Stimulated activated CD8-positive, alpha-beta memory T cell treated with anti-CD3 and anti-CD28 coated beads, Interleukin-15, amount 100 ng/mL, for 24 hours (primary cell): ENCODE results near the gene JSRP1.

Experiments used
- DNase-seq: peaks from one replicate; pipeline ENCODE4 v3.0.0-alpha.2; 2020; ENCODE audit warnings: low read depth

The JSRP1 gene

GRCh38 chr19:2266183-2266993, 10.2 kb upstream of the JSRP1 start:
- no peak for DNase-seq

DNA sequence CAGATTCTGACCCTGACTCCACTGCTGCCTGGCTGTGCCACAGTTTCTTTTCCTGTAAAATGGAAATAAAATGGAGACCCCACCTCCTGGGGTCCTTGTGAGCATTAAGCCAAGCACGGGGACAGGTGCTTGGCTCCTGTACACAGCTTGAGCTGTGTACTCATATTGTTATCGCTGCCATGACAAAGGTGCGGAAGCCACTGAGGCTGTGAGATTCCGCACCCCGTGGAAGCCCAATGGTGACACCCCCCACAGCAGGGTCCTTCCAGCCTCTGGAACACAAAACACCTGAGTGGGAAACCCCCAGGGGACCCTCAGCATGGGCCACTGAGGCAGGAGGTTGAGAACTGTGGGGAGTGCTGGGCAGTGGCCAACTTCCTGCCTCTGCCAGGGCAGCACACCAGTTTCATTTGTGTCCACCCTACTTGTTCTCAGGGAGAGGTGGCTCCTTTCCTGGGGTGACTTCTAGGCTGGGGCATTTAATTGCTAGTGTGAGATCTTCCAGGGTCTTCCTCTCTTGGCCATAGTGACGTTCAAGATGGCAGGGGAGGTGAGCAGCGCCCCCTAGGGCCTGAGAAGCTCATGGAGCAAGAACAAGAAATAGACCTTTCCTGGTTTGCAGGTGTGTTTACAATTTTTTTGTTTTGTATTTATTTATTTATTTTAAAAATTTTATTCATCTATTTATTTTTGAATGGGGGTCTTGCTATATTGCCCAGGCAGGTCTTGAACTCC, 5.4 kb upstream of the JSRP1 start:
- DNase-seq: no peak

DNA sequence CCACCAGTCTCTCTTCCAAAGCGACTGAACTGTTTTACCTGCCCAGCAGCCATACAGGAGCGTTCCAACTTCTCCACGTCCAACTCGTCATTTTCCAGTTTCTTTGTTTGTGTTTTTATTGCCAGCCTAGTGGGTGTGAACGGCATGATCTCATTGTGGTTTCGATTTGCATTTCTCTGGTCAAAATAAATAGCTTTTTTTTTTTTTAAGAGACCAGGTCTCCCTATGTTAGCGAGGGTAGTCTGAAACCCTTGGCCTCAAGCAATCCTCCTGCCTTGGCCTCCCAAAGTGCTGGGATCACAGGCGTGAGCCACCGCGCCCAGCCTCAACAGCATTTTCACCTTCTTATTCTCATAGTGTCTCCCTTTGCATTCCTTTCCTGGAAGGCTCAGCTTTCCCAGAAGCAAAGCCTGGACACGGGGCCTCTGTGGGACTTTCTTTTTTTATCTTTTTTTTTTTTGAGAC, 4.2 kb upstream of the JSRP1 start:
- DNase-seq: no peak

DNA sequence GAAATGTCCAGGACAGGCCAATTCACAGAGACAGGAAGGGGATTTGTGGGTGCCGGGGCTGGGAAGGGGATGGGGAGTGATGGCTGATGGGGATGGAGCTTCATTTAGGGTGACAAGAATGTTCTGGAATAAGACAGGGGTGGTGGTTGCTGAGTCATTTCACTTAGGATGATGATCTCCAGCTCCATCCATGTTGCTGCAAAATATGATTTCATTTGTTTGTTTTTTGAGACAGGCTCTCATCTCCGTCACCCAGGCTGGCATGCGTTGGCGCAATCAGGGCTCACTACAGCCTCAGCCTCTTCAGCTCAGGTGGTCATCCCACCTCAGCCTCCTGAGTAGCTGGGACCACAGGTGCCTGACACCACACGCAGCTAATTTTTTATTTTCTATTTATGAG, 3.1 kb upstream of the JSRP1 start:
- no peak for DNase-seq

- no peak for DNase-seq
These were observed 938 bp downstream of the JSRP1 start for GRCh38 chr19:2255112-2255845.

- no peak for DNase-seq
These were observed 1.9 kb downstream of the JSRP1 start for GRCh38 chr19:2254064-2254872.

GRCh38 chr19:2253106-2254063, 2.8 kb downstream of the JSRP1 start:
- no peak for DNase-seq

DNA sequence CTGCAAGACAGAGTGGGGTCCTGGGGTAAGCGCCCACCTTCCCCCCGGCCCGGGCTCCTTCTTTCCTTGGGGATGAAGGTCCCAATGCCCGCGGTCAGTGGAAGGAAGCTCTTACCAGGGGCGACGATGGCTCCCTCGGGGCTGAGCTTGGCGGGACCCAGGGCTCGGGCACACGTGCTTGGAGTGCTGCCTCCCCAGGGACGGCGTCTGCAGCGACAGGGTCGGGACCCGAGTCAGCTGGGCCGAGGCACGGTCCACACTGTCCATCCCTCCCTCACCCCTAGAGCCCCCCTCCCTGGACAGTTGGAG, 3.5 kb downstream of the JSRP1 start:
- no peak for DNase-seq

DNA sequence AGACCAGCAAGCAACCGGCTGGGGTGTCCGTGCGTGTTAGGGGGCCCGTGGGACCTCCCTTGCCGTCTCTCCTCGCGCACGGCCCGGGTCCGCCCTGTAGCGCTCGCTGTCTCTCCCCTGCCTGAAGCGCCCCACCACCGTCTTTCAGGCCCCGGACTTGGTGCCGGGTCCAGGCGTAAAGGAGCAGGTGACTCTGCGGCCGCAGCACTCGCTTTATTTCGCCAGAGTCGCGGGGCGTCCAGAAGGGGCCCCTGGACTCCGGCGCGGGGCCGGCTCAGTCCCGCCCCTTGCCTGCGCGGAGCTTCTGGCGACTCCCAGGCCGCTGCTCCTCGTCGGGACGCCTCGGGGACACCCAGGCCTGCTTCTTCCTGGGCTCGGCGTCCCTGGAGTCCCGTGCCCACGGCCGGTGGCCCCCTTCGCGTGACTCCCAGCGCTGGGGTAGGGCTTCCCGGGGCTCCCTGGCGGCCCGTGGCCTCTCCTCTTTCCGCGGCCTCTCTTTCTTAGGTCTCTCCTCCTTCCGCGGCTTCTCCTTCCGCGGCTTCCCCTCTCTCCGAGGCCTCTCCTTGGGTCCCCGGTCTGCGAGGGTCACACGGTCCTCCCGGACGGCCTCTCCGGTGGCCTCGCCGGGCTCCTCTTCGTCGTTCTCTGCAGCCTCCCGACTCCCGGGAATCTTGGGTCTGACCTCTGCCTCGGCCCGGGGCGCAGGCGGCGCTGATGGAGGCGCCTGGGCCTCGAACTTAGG, 4.0 kb downstream of the JSRP1 start:
- no peak for DNase-seq

GRCh38 chr19:2251106-2252054, 4.8 kb downstream of the JSRP1 start:
- no peak for DNase-seq

- DNase-seq: no peak
These were observed 5.5 kb downstream of the JSRP1 start for GRCh38 chr19:2250766-2251105.

DNA sequence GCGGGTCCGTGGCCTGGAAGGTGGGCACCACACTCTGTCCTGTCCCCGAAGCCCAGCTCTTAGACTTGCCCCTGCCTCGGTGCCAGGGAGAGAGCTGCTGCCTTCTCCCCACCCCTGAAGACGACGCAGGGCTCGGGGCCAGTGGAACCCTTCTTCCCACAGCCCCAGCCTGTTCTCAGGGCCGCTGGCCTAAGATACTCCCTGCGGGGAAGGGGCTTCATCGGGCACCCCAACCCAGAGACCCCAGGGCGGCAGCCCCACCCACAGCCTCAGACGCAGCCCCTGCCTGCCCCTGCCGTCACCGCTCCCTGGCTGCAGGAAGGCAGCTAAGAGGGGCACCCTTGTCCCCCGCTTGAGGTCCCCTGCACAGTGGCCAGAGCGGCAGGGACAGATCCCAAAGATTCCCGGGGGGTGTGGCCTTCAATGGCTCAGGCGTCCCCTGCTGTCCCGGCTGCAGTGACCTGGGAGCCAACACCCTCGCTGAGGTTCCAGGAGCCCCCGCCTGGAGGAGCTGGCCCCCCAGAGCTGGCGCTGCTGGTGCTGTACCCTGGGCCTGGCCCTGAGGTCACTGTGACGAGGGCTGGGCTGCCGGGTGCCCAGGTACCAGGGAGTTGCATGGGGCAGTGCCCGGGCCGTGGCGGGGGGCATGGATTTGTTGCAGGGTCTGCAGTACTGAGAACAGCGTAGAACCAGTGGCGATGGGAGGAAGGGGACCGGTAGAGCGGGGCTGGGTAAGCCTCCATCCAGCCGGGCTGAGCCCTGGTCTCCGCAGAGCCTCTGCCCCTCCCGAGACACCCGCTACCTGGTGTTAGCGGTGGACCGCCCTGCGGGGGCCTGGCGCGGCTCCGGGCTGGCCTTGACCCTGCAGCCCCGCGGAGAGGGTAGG, 6.1 kb downstream of the JSRP1 start:
- no peak for DNase-seq

DNA sequence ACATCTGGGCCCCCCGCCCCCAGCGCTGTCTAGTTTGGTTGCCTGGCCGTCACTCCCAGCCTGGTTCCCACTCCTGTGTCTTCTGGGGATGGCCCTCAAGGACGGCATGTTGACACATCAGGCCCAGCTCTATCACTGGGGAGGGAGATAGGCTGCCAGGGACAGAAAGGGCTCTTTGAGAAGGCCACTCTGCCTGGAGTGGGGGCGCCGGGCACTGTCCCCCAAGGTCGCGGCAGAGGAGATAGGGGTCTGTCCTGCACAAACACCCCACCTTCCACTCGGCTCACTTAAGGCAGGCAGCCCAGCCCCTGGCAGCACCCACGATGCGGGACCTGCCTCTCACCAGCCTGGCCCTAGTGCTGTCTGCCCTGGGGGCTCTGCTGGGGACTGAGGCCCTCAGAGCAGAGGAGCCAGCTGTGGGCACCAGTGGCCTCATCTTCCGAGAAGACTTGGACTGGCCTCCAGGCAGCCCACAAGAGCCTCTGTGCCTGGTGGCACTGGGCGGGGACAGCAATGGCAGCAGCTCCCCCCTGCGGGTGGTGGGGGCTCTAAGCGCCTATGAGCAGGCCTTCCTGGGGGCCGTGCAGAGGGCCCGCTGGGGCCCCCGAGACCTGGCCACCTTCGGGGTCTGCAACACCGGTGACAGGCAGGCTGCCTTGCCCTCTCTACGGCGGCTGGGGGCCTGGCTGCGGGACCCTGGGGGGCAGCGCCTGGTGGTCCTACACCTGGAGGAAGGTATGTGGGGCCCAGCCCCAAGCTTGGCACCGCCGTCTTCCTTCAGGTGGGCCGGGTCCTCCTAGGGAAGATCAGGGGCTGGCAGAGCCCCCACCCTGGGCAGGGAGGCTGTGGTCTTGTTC, 7.0 kb downstream of the JSRP1 start, which contains the start of gene AMH:
TSS of gene AMH (plus strand) at position 314 of the 857 bp plus-strand sequence. CDS start at position 324, 10 bp downstream.
- no peak for DNase-seq

- DNase-seq: no peak
These were observed 7.8 kb downstream of the JSRP1 start for GRCh38 chr19:2248136-2249009.

DNA sequence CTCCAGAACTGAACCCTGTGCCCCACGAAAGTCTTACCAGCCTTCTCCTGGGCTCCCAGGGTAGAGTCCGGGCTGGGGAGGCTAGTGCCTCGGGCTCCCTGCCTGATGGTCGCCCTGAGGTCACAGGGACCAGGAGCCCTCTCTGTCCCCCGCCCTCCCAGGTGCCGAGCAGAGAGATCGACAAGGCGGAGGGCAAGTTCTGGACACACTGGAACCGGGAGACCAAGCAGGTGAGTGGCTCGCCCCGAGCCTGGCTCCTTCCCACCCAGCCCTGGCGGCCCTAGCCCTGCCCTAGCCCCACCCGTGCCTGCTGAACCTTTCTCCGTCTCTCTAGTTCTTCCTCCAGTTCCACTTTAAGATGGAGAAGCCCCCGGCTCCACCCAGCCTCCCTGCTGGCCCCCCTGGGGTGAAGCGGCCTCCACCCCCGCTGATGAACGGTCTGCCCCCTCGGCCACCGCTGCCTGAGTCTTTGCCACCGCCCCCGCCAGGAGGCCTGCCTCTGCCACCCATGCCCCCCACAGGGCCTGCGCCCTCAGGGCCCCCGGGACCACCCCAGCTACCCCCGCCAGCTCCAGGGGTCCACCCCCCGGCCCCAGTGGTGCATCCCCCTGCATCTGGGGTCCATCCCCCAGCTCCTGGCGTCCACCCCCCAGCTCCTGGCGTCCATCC, 8.7 kb downstream of the JSRP1 start:
- DNase-seq: no peak
